Right lobe of liver (tissue), 4 donors: ENCODE data around the gene SKIC3.

Experiments
- POLR2A ChIP-seq: fragments of 450-650 bp; IDR thresholded peaks from one replicate; pipeline ENCODE4 v1.6.1; 2017; ENCODE audit warnings: antibody characterized with exemption, mild to moderate bottlenecking
- TF ChIP-seq, protein P1 (sequence below), 4 donors: fragments of 200-600 bp in 3 of 4; fragments of 450-650 bp in 1 of 4; IDR thresholded peaks; one replicate each; pipeline versions ENCODE4 v1.5.1 to v1.8.0; 2016 to 2022; ENCODE audit warnings: antibody characterized with exemption in 4 of 4, mild to moderate bottlenecking in 2 of 4
- donor health status: DM: no; HTN: no; CAD: no.
- donor health status: DM: no; HTN: no; CAD: no.
- donor health status: DM: no; HTN: yes; CAD: no.

DNA sequence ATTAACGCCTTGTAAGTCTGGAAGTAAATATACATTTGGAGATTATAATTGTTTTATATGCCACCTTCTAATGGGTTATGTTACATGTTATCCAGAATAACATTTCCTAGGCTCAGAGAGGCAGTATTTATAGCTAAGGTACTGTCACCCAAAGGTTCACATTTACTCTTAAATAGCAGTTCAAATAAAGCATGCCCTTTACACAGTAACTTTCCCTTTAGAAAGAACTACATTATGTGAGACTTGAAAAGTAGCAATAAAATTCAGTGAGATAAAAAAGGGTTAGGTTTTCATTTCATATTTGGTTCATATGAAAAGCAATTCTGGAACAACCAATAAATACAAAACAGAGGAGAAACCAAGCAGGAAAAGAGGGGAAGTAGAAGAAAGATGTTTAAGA, 35.1 kb downstream of the SKIC3 start:
- no peak for TF ChIP-seq POLR2A
- TF ChIP-seq, protein P1, sequence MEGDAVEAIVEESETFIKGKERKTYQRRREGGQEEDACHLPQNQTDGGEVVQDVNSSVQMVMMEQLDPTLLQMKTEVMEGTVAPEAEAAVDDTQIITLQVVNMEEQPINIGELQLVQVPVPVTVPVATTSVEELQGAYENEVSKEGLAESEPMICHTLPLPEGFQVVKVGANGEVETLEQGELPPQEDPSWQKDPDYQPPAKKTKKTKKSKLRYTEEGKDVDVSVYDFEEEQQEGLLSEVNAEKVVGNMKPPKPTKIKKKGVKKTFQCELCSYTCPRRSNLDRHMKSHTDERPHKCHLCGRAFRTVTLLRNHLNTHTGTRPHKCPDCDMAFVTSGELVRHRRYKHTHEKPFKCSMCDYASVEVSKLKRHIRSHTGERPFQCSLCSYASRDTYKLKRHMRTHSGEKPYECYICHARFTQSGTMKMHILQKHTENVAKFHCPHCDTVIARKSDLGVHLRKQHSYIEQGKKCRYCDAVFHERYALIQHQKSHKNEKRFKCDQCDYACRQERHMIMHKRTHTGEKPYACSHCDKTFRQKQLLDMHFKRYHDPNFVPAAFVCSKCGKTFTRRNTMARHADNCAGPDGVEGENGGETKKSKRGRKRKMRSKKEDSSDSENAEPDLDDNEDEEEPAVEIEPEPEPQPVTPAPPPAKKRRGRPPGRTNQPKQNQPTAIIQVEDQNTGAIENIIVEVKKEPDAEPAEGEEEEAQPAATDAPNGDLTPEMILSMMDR (IDR thresholded peaks at IDR 0.05), result no peak
